Body of pancreas (tissue), 4 donors: ENCODE measurements around the gene RAB40C. TPM values are rescaled to one million over a fixed set of nuclear protein-coding genes. Genes with fewer than 3 reads are reported as not detected.
A peak's percentile ranks its signal among the peaks of the same experiment; 100 is the strongest.

Experiments used
- ATAC-seq: fragments of 150-250 bp; one replicate; pipeline ENCODE4 v1.9.1; 2016
- DNase-seq, 4 donors: peaks; one replicate each; pipeline ENCODE4 v3.0.0-alpha.2; 2019
- H3K27ac ChIP-seq, 4 donors: fragments of 200-600 bp; sonication (generic); 1 replicate in 3 of 4; 2 replicates in 1 of 4; pipeline versions ENCODE4 v1.5.1 to v1.6.1; 2016 to 2019; ENCODE audit warnings: mild to moderate bottlenecking in 1 of 4, mixed read lengths in 1 of 4, moderate library complexity in 1 of 4
- H3K27me3 ChIP-seq, 2 donors: fragments of 200-600 bp; sonication (generic); one replicate each; pipeline ENCODE4 v1.6.0; 2016; ENCODE audit warnings: mild to moderate bottlenecking in 1 of 2
- H3K36me3 ChIP-seq, 2 donors: fragments of 200-600 bp; sonication (generic); replicated peaks in 1 of 2; 2 replicates each; pipeline ENCODE4 v1.5.1; 2016; ENCODE audit warnings: low read depth in 2 of 2; ENCODE audit not compliant: insufficient read depth in 1 of 2
- H3K4me1 ChIP-seq: fragments of 200-600 bp; sonication (generic); one replicate; pipeline ENCODE4 v1.6.0; 2016
- H3K4me3 ChIP-seq, 2 donors: fragments of 200-600 bp; sonication (generic); 1 replicate in 1 of 2; 2 replicates in 1 of 2; pipeline ENCODE4 v1.5.1; 2016 to 2019
- H3K9me3 ChIP-seq, 3 donors: fragments of 200-600 bp; sonication (generic); 1 replicate in 2 of 3; 2 replicates in 1 of 3; pipeline ENCODE4 v1.5.1; 2016
- CTCF ChIP-seq, 7 experiments: fragments of 450-650 bp in 4 of 7; fragments of 200-600 bp in 3 of 7; sonication (generic) in 3 of 7; IDR thresholded peaks; one replicate each; pipeline ENCODE4 v1.5.1; 2016 to 2019; ENCODE audit warnings: antibody characterized with exemption in 7 of 7
- POLR2A ChIP-seq, 3 donors: fragments of 450-650 bp; IDR thresholded peaks; one replicate each; pipeline ENCODE4 v1.6.1; 2016; ENCODE audit warnings: antibody characterized with exemption in 3 of 3, mild to moderate bottlenecking in 2 of 3
- WGBS, 2 donors: methylation state at CpG; one replicate each; pipeline ENCODE4 v1.1.5; 2017; 5-methylcytosine and 5-hydroxymethylcytosine counted together
- intact Hi-C: fragments of 100-400 bp; cut with DNase I; formaldehyde crosslinking; loops from one replicate; pipeline ENCODE4 v1.15.1; 2023
- total RNA-seq, 2 donors: library from RNA; depleted of rRNA; stranded (reverse); fragments of >200 nt; gene quantifications; one replicate each; pipeline ENCODE4 v1.1.0, GENCODE V29; 2016

Gene RAB40C
- total RNA-seq, 2 donors from 2014 or later: 37.2 to 41.0 TPM

GRCh38 chr16:565419-566330 lies 24.2 kb upstream of the RAB40C start:
- Histone ChIP-seq H3K4me1 (peaks cover 36% of the 10 kb centered on the region), H3K9me3 (no peaks in the 10 kb centered on the region), H3K27ac (no peak overlapping the region), H3K27me3 (no peaks in the 10 kb centered on the region), H3K36me3 (no peaks in the 10 kb centered on the region), H3K4me3 (no peak overlapping the region)
- intact Hi-C loops: no loop called here
- WGBS, 2 donors: 55 to 72% methylated on average over 11 to 35 of the region's 35 CpGs
- ATAC-seq (no peak), DNase-seq (no peak)
- TF ChIP-seq POLR2A (IDR thresholded peaks at IDR 0.05): no peak
- no peak for TF ChIP-seq CTCF (IDR thresholded peaks at IDR 0.05)

- no peaks in the 10 kb centered on the region for H3K36me3 ChIP-seq
- no peak within 1 kb of the TSS for H3K27ac ChIP-seq
- DNase-seq (peak in 3 of 4 donors; percentile 42 to 55 (median 46)), ATAC-seq (no peak)
- intact Hi-C loops: no loop called here
- WGBS, 2 donors: 25 to 39% methylated on average over 4 to 23 of the region's 26 CpGs
- H3K27me3 ChIP-seq: no peaks in the 10 kb centered on the region
- H3K4me3 ChIP-seq: no peak within 1 kb of the TSS
- H3K9me3 ChIP-seq: no peaks in the 10 kb centered on the region
- peaks cover 36% of the 10 kb centered on the region for H3K4me1 ChIP-seq
- TF ChIP-seq POLR2A (IDR thresholded peaks at IDR 0.05) (no peak), CTCF (IDR thresholded peaks at IDR 0.05) (no peak)
Measured at GRCh38 chr16:566475-567372, 23.1 kb upstream of the RAB40C start, which contains the start of gene NHLRC4. Gene NHLRC4 (plus strand): TSS chr16:567005. CDS start chr16:568048, 1,043 bp downstream.

DNA sequence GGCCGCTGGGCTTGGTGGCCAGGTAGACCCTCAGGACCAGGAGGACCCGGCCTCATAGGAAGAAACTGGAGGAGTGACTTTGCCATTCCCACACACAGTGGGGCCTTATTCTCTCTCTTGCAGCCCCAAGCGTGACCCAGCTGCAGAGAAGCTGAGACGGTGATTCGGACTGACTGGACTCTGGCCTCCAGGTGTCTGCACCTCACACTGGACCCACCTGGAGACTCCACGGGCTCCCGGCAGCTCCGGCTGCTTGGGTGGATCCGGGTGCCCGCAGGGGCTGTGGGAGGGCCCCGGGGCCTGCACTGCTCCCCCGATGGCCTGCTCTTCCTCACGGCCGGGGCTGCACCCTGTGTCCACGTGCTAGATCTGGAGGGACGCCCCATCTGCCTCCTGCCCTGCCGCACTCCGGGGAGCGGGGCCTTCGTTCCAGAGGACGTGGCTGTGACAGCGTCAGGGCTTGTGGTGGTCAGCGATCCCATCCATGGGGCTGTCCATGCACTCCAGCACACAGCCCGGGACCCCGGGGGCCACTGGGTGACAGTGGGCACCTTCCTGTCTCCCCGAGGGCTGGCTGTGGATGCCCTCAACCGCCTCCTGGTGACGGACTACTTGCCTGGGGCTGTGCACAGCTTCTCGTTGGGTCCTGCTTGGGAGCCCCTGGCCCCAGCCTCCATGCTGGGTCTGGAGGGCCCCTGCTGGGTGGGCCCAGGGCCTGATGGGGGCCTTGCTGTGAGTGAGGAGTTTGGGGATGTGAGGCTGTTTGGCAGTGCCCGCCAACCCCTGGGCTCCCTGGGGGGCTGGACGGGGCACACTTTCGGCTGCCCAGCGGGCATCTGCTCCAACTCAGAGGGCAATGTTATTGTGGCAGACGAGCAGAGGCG lies 22.3 kb upstream of the RAB40C start:
- intact Hi-C loops: no loop called here
- H3K4me3 ChIP-seq: no peak overlapping the region
- no peaks in the 10 kb centered on the region for H3K36me3 ChIP-seq
- DNase-seq (no peak), ATAC-seq (no peak)
- TF ChIP-seq POLR2A (IDR thresholded peaks at IDR 0.05) (no peak), CTCF (IDR thresholded peaks at IDR 0.05) (no peak)
- H3K4me1 ChIP-seq: peaks cover 34% of the 10 kb centered on the region
- H3K27me3 ChIP-seq: no peaks in the 10 kb centered on the region
- 87% methylated on average over 7 to 32 of the region's 35 CpGs for WGBS, 2 donors
- no peak overlapping the region for H3K27ac ChIP-seq
- H3K9me3 ChIP-seq: no peaks in the 10 kb centered on the region

DNA sequence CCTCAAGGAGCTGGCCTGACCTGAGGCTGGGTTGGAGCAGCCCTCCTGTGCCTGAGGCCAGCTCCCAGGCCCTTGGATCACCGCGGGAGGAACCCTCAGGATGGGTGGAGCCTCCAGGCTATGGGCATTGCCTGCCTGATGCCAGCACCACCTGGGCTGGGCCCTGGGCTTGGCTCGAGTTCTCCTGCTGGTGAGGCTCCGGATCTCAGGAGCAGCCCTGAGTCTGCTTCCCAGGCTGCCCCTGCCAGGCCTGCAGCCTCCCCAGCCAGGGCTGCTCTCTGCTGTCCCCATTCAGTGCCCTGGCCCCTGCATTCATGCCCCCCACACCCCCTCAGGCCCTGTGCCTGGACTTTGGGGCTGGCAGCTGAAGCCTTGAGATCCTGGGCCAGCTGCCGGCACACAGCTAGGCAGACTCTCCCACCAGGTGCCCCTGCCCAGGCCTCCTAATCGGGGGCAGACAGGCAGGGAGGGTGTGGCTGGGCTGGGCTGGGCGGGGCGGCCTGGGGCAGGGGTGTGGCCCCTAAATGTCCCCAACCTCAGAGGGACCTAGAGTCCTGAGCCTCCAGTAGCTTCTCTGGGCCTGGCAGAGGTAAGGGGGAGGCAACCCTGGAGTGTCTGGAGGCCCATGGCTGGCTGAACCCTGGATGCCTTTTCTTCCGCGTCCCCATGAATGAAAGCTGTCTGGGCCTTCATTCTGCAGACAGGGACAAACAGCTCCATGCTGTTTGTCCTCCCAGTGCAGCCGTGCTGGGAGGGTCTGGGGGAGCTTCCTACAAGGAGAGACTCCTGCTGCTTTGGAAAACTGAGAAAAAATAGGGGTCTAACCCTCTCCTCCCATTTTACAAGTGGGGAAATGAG lies 21.2 kb upstream of the RAB40C start:
- no peak for ATAC-seq
- 62 to 79% methylated on average over 5 to 8 of the region's 11 CpGs for WGBS, 2 donors
- peaks cover 34% of the 10 kb centered on the region for H3K4me1 ChIP-seq
- no peaks in the 10 kb centered on the region for H3K9me3 ChIP-seq
- H3K27ac ChIP-seq: peak overlapping the region in 1 of 4 donors; percentile 3
- TF ChIP-seq CTCF (IDR thresholded peaks at IDR 0.05) (no peak), POLR2A (IDR thresholded peaks at IDR 0.05) (no peak)
- no peak overlapping the region for H3K4me3 ChIP-seq
- H3K27me3 ChIP-seq: no peaks in the 10 kb centered on the region
- no peak for DNase-seq
- no peaks in the 10 kb centered on the region for H3K36me3 ChIP-seq
- intact Hi-C loops: no loop called here
